Naive thymus-derived CD4-positive, alpha-beta T cell (primary cell): ENCODE measurements around the gene C19orf85. TPM values are rescaled to one million over a fixed set of nuclear protein-coding genes. Genes with fewer than 3 reads are reported as not detected.
"Not testable (repeated sequence)": the region's sequence is repeated elsewhere in the genome, so short reads cannot be mapped to it uniquely, and the experiment has no call there.

Experiments
- ATAC-seq: fragments of 150-1000 bp; cut with Tn5 transposase; 2 replicates; pipeline ENCODE4 v1.10.0; 2021; ENCODE audit warnings: mild to moderate bottlenecking, moderate library complexity
- CTCF ChIA-PET: fragments of 350-600 bp; sonication (Branson Sonifier 250); formaldehyde crosslinking; loops from one replicate; lab custom pipeline; 2021; ENCODE audit warnings: antibody characterized with exemption; lab: Charles Lee
- POLR2A ChIA-PET: fragments of 350-600 bp; sonication (Branson Sonifier 250); formaldehyde crosslinking; loops from one replicate; lab custom pipeline; 2021; ENCODE audit warnings: antibody characterized with exemption, inconsistent platforms; lab: Charles Lee
- DNase-seq, 9 donors: peaks; one replicate each; pipeline versions ENCODE4 v3.0.0 to v3.0.0-alpha.2; 2020 to 2022; ENCODE audit warnings: mixed read lengths in 1 of 9
- H3K27ac ChIP-seq: one replicate; pipeline ENCODE4 v1.7.0; 2013; ENCODE audit warnings: mild to moderate bottlenecking, low read depth, low read length, moderate library complexity
- H3K27me3 ChIP-seq, 2 donors: one replicate each; pipeline ENCODE4 v1.7.0; 2013; ENCODE audit warnings: low read length in 2 of 2, mild to moderate bottlenecking in 2 of 2, moderate library complexity in 2 of 2; ENCODE audit not compliant: control insufficient read depth in 2 of 2, insufficient read depth in 2 of 2
- H3K36me3 ChIP-seq, 3 experiments: 1 replicate in 2 of 3; 2 replicates in 1 of 3; pipeline ENCODE4 v1.7.0; 2013; ENCODE audit warnings: low read length in 3 of 3, mild to moderate bottlenecking in 3 of 3, moderate library complexity in 1 of 3; ENCODE audit not compliant: insufficient read depth in 3 of 3, control insufficient read depth in 2 of 3
- H3K4me1 ChIP-seq, 2 donors: one replicate each; pipeline ENCODE4 v1.7.0; 2013; ENCODE audit warnings: low read length in 2 of 2, mild to moderate bottlenecking in 2 of 2, moderate library complexity in 1 of 2; ENCODE audit not compliant: control insufficient read depth in 2 of 2, insufficient read depth in 2 of 2
- H3K4me3 ChIP-seq: 2 replicates; pipeline ENCODE4 v1.7.0; 2013; ENCODE audit warnings: mild to moderate bottlenecking, low read length
- H3K9me3 ChIP-seq, 3 experiments: 1 replicate in 2 of 3; 2 replicates in 1 of 3; pipeline ENCODE4 v1.7.0; 2013; ENCODE audit warnings: low read length in 3 of 3; ENCODE audit not compliant: control insufficient read depth in 2 of 3
- H3K27ac Mint-ChIP-seq, 9 donors: one replicate each; pipeline ENCODE4 v1.8.0; 2020 to 2022; ENCODE audit warnings: mixed read lengths in 9 of 9, mild to moderate bottlenecking in 8 of 9, moderate library complexity in 5 of 9, inconsistent platforms in 2 of 9
- H3K27me3 Mint-ChIP-seq, 5 donors: one replicate each; pipeline ENCODE4 v1.8.0; 2021 to 2022; ENCODE audit warnings: mixed read lengths in 5 of 5, mild to moderate bottlenecking in 1 of 5
- H3K36me3 Mint-ChIP-seq, 5 donors: one replicate each; pipeline ENCODE4 v1.8.0; 2020 to 2022; ENCODE audit warnings: mixed read lengths in 5 of 5, mild to moderate bottlenecking in 3 of 5, inconsistent platforms in 1 of 5
- H3K4me1 Mint-ChIP-seq, 7 donors: one replicate each; pipeline ENCODE4 v1.8.0; 2020 to 2022; ENCODE audit warnings: mixed read lengths in 7 of 7, mild to moderate bottlenecking in 3 of 7, inconsistent platforms in 1 of 7
- H3K4me3 Mint-ChIP-seq, 10 donors: one replicate each; pipeline ENCODE4 v1.8.0; 2020 to 2022; ENCODE audit warnings: mild to moderate bottlenecking in 10 of 10, mixed read lengths in 10 of 10, moderate library complexity in 6 of 10, inconsistent platforms in 2 of 10
- H3K9me3 Mint-ChIP-seq, 11 donors: one replicate each; pipeline ENCODE4 v1.8.0; 2020 to 2022; ENCODE audit warnings: mixed read lengths in 11 of 11, mild to moderate bottlenecking in 4 of 11, inconsistent platforms in 1 of 11, moderate library complexity in 1 of 11
- intact Hi-C, 2 donors: fragments of 100-400 bp; cut with micrococcal nuclease; formaldehyde crosslinking; loops; one replicate each; pipeline ENCODE4 v1.15.1; 2023
- polyA plus RNA-seq, 2 donors: library from polyadenylated mRNA; unstranded; fragments of 300-500 nt; fragmentation: Illumina TruSeq; gene quantifications; one replicate each; pipeline ENCODE4 v1.2.3, GENCODE V29; 2021
- total RNA-seq, 6 experiments: library from RNA in 5 of 6; stranded (reverse) in 5 of 6; gene quantifications; 1 replicate in 5 of 6; 2 replicates in 1 of 6; pipeline ENCODE4 v1.2.3 and lab custom pipeline; 2021 to 2026

The C19orf85 gene
- total and polyA plus RNA-seq, 7 experiments from 2014 or later: not detected

- no peak for ATAC-seq
- intact Hi-C loops: no loop called here
- H3K27me3 Mint-ChIP-seq: peaks cover 27 to 46% (median 43%) of the 10 kb centered on the region in 5 donors
Observed at GRCh38 chr19:55432241-55432959, 32.2 kb downstream of the C19orf85 start.

GRCh38 chr19:55431183-55431582 lies 33.4 kb downstream of the C19orf85 start:
- ChIA-PET POLR2A (no interaction called here), CTCF (no interaction called here)
- Mint-ChIP-seq H3K4me1 (peaks cover 0 to 4% (median 0%) of the 10 kb centered on the region in 7 donors), H3K4me3 (no peak overlapping the region), H3K9me3 (peaks cover 0 to 9% (median 4%) of the 10 kb centered on the region in 11 donors), H3K27ac (no peak overlapping the region), H3K36me3 (peaks cover 0 to 4% (median 0%) of the 10 kb centered on the region in 5 donors), H3K27me3 (peaks cover 19 to 35% (median 32%) of the 10 kb centered on the region in 5 donors)
- Histone ChIP-seq H3K9me3 (no peaks in the 10 kb centered on the region), H3K27ac (no peak overlapping the region), H3K27me3 (peaks cover 0 to 7% of the 10 kb centered on the region in 2 donors), H3K4me1 (no peaks in the 10 kb centered on the region), H3K36me3 (no peaks in the 10 kb centered on the region), H3K4me3 (no peak overlapping the region)
- ATAC-seq: no peak
- intact Hi-C loops: no loop called here
- no peak for DNase-seq

More at GRCh38 chr19:55432241-55432959, 32.2 kb downstream of the C19orf85 start:
- no peak overlapping the region for H3K4me3 Mint-ChIP-seq
- no peaks in the 10 kb centered on the region for H3K4me1 ChIP-seq
- H3K4me1 Mint-ChIP-seq: peaks cover 0 to 6% (median 0%) of the 10 kb centered on the region in 7 donors
- no peak for DNase-seq
- POLR2A ChIA-PET: no interaction called here
- H3K4me3 ChIP-seq: no peak overlapping the region
- no peaks in the 10 kb centered on the region for H3K9me3 ChIP-seq
- H3K9me3 Mint-ChIP-seq: peaks cover 0 to 9% (median 4%) of the 10 kb centered on the region in 11 donors
- no peaks in the 10 kb centered on the region for H3K36me3 ChIP-seq
- H3K27me3 ChIP-seq: peaks cover 0 to 7% of the 10 kb centered on the region in 2 donors
- CTCF ChIA-PET: no interaction called here
- H3K36me3 Mint-ChIP-seq: peaks cover 0 to 4% (median 0%) of the 10 kb centered on the region in 5 donors
- no peak overlapping the region for H3K27ac Mint-ChIP-seq
- no peak overlapping the region for H3K27ac ChIP-seq

GRCh38 chr19:55426042-55426441 lies 38.5 kb downstream of the C19orf85 start:
- Histone ChIP-seq H3K9me3 (no peaks in the 10 kb centered on the region), H3K4me1 (peaks cover 12 to 13% of the 10 kb centered on the region in 2 donors), H3K27me3 (no peaks in the 10 kb centered on the region), H3K27ac (no peak overlapping the region), H3K36me3 (no peaks in the 10 kb centered on the region), H3K4me3 (no peak overlapping the region)
- Mint-ChIP-seq H3K4me1 (peaks cover 6 to 17% (median 14%) of the 10 kb centered on the region in 7 donors), H3K27ac (no peak overlapping the region), H3K4me3 (no peak overlapping the region), H3K27me3 (peaks cover 12 to 25% (median 18%) of the 10 kb centered on the region in 5 donors), H3K36me3 (peaks cover 0 to 4% (median 0%) of the 10 kb centered on the region in 5 donors), H3K9me3 (peaks cover 0 to 3% (median 1%) of the 10 kb centered on the region in 11 donors)
- ATAC-seq (no peak), DNase-seq (no peak)
- intact Hi-C loops: no loop called here
- ChIA-PET POLR2A (interaction anchor here (0.6 to 2.0 kb wide), 2 partner anchors 23 to 50 kb away, joined by 3 to 4 read pairs; partner anchors contain the start of gene ZNF628), CTCF (no interaction called here)

- H3K4me3 Mint-ChIP-seq: no peak overlapping the region
- no peaks in the 10 kb centered on the region for H3K9me3 Mint-ChIP-seq
- H3K36me3 Mint-ChIP-seq: peaks cover 0 to 4% (median 0%) of the 10 kb centered on the region in 5 donors
- ATAC-seq (no peak), DNase-seq (no peak)
- no peak overlapping the region for H3K27ac ChIP-seq
- CTCF ChIA-PET: interaction anchor here (0.6 kb wide), 1 partner anchor 363 kb away, joined by 3 read pairs; no protein-coding TSS in a partner anchor
- H3K27me3 Mint-ChIP-seq: peaks cover 0 to 28% (median 4%) of the 10 kb centered on the region in 5 donors
- POLR2A ChIA-PET: interaction anchor here (0.6 to 1.0 kb wide), 2 partner anchors 15 to 52 kb away, joined by 3 to 4 read pairs; no protein-coding TSS in a partner anchor
- H3K4me3 ChIP-seq: no peak overlapping the region
- H3K27me3 ChIP-seq: no peaks in the 10 kb centered on the region
- peaks cover 16 to 23% of the 10 kb centered on the region in 2 donors for H3K4me1 ChIP-seq
- intact Hi-C loops: no loop called here
- peaks cover 7 to 33% (median 24%) of the 10 kb centered on the region in 7 donors for H3K4me1 Mint-ChIP-seq
- H3K9me3 ChIP-seq: no peaks in the 10 kb centered on the region
- H3K36me3 ChIP-seq: no peaks in the 10 kb centered on the region
- no peak overlapping the region for H3K27ac Mint-ChIP-seq
Observed at GRCh38 chr19:55424518-55424917, 40.0 kb downstream of the C19orf85 start.

- Histone ChIP-seq H3K36me3 (no peaks in the 10 kb centered on the region), H3K9me3 (no peaks in the 10 kb centered on the region), H3K27me3 (no peaks in the 10 kb centered on the region), H3K27ac (no peak overlapping the region), H3K4me3 (no peak overlapping the region), H3K4me1 (peaks cover 16 to 23% of the 10 kb centered on the region in 2 donors)
- no peaks in the 10 kb centered on the region for H3K9me3 Mint-ChIP-seq
- intact Hi-C loops: no loop called here
- H3K27ac Mint-ChIP-seq: peak overlapping the region in 2 of 9 donors; percentile 39 to 62
- ChIA-PET CTCF (interaction anchor here (0.6 kb wide), 1 partner anchor 202 kb away, joined by 4 read pairs; no protein-coding TSS in a partner anchor), POLR2A (no interaction called here)
- ATAC-seq (no peak), DNase-seq (no peak)
- peaks cover 7 to 35% (median 24%) of the 10 kb centered on the region in 7 donors for H3K4me1 Mint-ChIP-seq
- peak overlapping the region in 1 of 10 donors; percentile 25 for H3K4me3 Mint-ChIP-seq
- H3K36me3 Mint-ChIP-seq: peaks cover 0 to 3% (median 0%) of the 10 kb centered on the region in 5 donors
- peaks cover 0 to 27% (median 0%) of the 10 kb centered on the region in 5 donors for H3K27me3 Mint-ChIP-seq
Observed at GRCh38 chr19:55423225-55424005, 41.1 kb downstream of the C19orf85 start.

GRCh38 chr19:55421281-55421680 lies 43.3 kb downstream of the C19orf85 start:
- Mint-ChIP-seq H3K4me1 (peaks cover 7 to 40% (median 29%) of the 10 kb centered on the region in 7 donors), H3K27ac (peak overlapping the region in 8 of 9 donors; percentile 67 to 89 (median 78)), H3K27me3 (peaks cover 0 to 30% (median 0%) of the 10 kb centered on the region in 5 donors), H3K4me3 (peak overlapping the region; percentile 51 to 83 (median 74))
- peaks cover 16 to 29% of the 10 kb centered on the region in 2 donors for H3K4me1 ChIP-seq
- intact Hi-C loops, H3K36me3 ChIP-seq, H3K4me3 ChIP-seq, H3K36me3 Mint-ChIP-seq, H3K9me3 Mint-ChIP-seq, H3K9me3 ChIP-seq, H3K27me3 ChIP-seq: not testable (repeated sequence)
- ChIA-PET CTCF (interaction anchor here (1.0 to 1.8 kb wide), 2 partner anchors 82 to 129 kb away, joined by 3 to 4 read pairs; no protein-coding TSS in a partner anchor), POLR2A (interaction anchor here (0.6 to 2.1 kb wide), 4 partner anchors 14 to 1264 kb away, joined by 3 to 8 read pairs (median 3); partner anchors contain the start of genes UBE2S, ZNF628 and ZNF784)
- peak overlapping the region; percentile 14 for H3K27ac ChIP-seq
- DNase-seq (peak in 7 of 9 donors; percentile 36 to 55 (median 49)), ATAC-seq (peak; percentile 81)
